Stomach (tissue), 9 donors: Measurements from ENCODE around the gene COL13A1. TPM values are rescaled to one million over a fixed set of nuclear protein-coding genes. Genes with fewer than 3 reads are reported as not detected.

ENCODE experiments used
- DNase-seq, 2 donors: peaks; one replicate each; pipeline versions ENCODE4 v3.0.0 to v3.0.0-alpha.2; 2013 to 2019
- H3K27ac ChIP-seq, 5 donors: fragments of 200-600 bp in 4 of 5; sonication (generic) in 4 of 5; one replicate each; pipeline ENCODE4 v1.5.1; 2013 to 2019; ENCODE audit warnings: mild to moderate bottlenecking in 1 of 5, moderate library complexity in 1 of 5
- H3K27me3 ChIP-seq, 3 donors: fragments of 200-600 bp; sonication (generic); one replicate each; pipeline ENCODE4 v1.5.1; 2017 to 2019; ENCODE audit warnings: mixed run types in 1 of 3
- H3K36me3 ChIP-seq, 4 donors: fragments of 200-600 bp; sonication (generic); 1 replicate in 3 of 4; 2 replicates in 1 of 4; pipeline ENCODE4 v1.5.1; 2016 to 2019
- H3K4me1 ChIP-seq, 4 donors: fragments of 200-600 bp; sonication (generic); one replicate each; pipeline ENCODE4 v1.5.1; 2016 to 2019
- H3K4me3 ChIP-seq, 4 donors: fragments of 200-600 bp; sonication (generic) in 3 of 4; one replicate each; pipeline ENCODE4 v1.5.1; 2016 to 2019; ENCODE audit warnings: mild to moderate bottlenecking in 1 of 4
- H3K9me3 ChIP-seq, 4 donors: fragments of 200-600 bp; sonication (generic); one replicate each; pipeline ENCODE4 v1.5.1; 2016 to 2019
- EP300 ChIP-seq: sonication (generic); formaldehyde crosslinking; IDR thresholded peaks from one replicate; pipeline ENCODE4 v1.6.1; 2017; ENCODE audit warnings: antibody characterized with exemption
- POLR2A ChIP-seq, 4 donors: fragments of 450-650 bp; IDR thresholded peaks; one replicate each; pipeline ENCODE4 v1.6.1; 2016; ENCODE audit warnings: antibody characterized with exemption in 4 of 4, control low read depth in 2 of 4, mild to moderate bottlenecking in 1 of 4, moderate library complexity in 1 of 4
- POLR2AphosphoS5 ChIP-seq, 3 donors: sonication (generic); formaldehyde crosslinking; IDR thresholded peaks; one replicate each; pipeline ENCODE4 v1.6.1; 2016; ENCODE audit warnings: antibody characterized with exemption in 3 of 3
- WGBS, 5 donors: extraction: QIAGEN DNeasy Blood & Tissue Kit in 3 of 5; methylation state at CpG; one replicate each; pipeline versions ENCODE4 v1.1.5 to v1.1.7; 2013 to 2018; 5-methylcytosine and 5-hydroxymethylcytosine counted together
- intact Hi-C: fragments of 100-400 bp; cut with DNase I; formaldehyde crosslinking; loops from one replicate; pipeline ENCODE4 v1.15.1; 2023; ENCODE audit warnings: low total_unique reads
- polyA plus RNA-seq, 3 donors: library from polyadenylated mRNA; stranded (reverse); fragments of 200-250 nt; gene quantifications; one replicate each; pipeline ENCODE4 v1.2.3, GENCODE V29; 2013
- total RNA-seq, 5 donors: library from RNA; depleted of rRNA; stranded (reverse); fragments of >200 nt; gene quantifications; one replicate each; pipeline versions ENCODE4 v1.1.0 to v1.2.3, GENCODE V29; 2014 to 2016
- TF ChIP-seq, protein P1 (sequence below), 7 experiments: fragments of 450-650 bp in 4 of 7; fragments of 200-600 bp in 3 of 7; sonication (generic) in 3 of 7; IDR thresholded peaks; one replicate each; pipeline ENCODE4 v1.5.1; 2016 to 2019; ENCODE audit warnings: antibody characterized with exemption in 7 of 7, control low read depth in 2 of 7, mild to moderate bottlenecking in 1 of 7
- donor health status: healthy with polysubstance abuse.
- donor health status: Bipolar disorder and iron deficiency.
- donor health status: healthy.

The COL13A1 gene
- total and polyA plus RNA-seq, 8 donors, result 0.58 to 9.9 (median 6.9) TPM

DNA sequence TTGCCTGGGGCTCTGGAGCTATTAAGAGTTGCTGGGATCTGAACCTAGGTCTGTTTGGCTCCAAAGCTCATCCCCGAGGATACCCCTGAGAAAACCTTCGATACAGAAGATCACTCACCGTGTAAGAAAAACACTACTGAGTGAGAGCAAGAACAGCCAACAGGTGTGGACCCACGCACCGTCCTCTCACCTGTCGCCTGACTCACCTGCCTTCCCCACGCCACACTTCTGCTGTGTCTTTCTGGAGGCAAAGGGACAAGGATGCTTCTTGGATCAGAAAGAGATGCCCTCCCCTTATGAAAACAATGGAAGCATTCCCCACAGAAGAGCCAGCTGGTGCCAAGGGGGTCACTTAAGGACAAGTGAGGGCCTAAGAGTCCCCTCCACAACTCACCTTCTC, 46.7 kb downstream of the COL13A1 start:
- 87 to 100% (median 89%) methylated on average over 7 of the region's 7 CpGs for WGBS, 5 donors
- Histone ChIP-seq H3K4me1 (peaks cover 4 to 52% (median 15%) of the 10 kb centered on the region in 4 donors), H3K9me3 (no peaks in the 10 kb centered on the region), H3K27me3 (peaks cover 0 to 32% (median 19%) of the 10 kb centered on the region in 3 donors), H3K4me3 (no peak overlapping the region), H3K27ac (no peak overlapping the region), H3K36me3 (no peaks in the 10 kb centered on the region)
- intact Hi-C loops, result no loop called here
- no peak for DNase-seq
- TF ChIP-seq POLR2AphosphoS5 (IDR thresholded peaks at IDR 0.05) (no peak), POLR2A (IDR thresholded peaks at IDR 0.05) (no peak), EP300 (no peak)
- TF ChIP-seq, protein P1, sequence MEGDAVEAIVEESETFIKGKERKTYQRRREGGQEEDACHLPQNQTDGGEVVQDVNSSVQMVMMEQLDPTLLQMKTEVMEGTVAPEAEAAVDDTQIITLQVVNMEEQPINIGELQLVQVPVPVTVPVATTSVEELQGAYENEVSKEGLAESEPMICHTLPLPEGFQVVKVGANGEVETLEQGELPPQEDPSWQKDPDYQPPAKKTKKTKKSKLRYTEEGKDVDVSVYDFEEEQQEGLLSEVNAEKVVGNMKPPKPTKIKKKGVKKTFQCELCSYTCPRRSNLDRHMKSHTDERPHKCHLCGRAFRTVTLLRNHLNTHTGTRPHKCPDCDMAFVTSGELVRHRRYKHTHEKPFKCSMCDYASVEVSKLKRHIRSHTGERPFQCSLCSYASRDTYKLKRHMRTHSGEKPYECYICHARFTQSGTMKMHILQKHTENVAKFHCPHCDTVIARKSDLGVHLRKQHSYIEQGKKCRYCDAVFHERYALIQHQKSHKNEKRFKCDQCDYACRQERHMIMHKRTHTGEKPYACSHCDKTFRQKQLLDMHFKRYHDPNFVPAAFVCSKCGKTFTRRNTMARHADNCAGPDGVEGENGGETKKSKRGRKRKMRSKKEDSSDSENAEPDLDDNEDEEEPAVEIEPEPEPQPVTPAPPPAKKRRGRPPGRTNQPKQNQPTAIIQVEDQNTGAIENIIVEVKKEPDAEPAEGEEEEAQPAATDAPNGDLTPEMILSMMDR (IDR thresholded peaks at IDR 0.05), result no peak

DNA sequence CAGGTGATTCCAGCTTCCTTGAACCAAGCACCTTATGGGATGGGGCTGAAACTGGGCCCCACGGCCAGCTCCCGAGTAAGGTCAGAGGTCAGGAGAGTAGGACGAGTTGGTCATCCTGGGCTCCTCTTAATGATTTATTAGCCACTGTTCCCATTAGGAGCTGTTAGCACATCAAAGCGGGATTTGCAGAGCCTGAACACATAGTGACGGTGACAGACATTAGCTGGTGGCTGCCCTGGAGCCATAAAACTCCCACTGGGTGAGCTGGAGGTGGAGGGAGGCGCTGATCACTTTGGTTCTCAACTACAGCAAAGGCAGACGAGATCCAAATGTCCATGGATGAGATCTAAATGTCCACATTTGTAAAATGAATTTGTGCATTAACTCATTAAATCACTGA, 48.1 kb downstream of the COL13A1 start:
- peaks cover 0 to 32% (median 19%) of the 10 kb centered on the region in 3 donors for H3K27me3 ChIP-seq
- intact Hi-C loops, result no loop called here
- H3K4me3 ChIP-seq, result no peak overlapping the region
- TF ChIP-seq POLR2AphosphoS5 (IDR thresholded peaks at IDR 0.05) (no peak), EP300 (no peak), POLR2A (IDR thresholded peaks at IDR 0.05) (no peak)
- TF ChIP-seq, protein P1 (IDR thresholded peaks at IDR 0.05), result no peak
- peaks cover 4 to 59% (median 15%) of the 10 kb centered on the region in 4 donors for H3K4me1 ChIP-seq
- no peak for DNase-seq
- H3K9me3 ChIP-seq, result no peaks in the 10 kb centered on the region
- no peaks in the 10 kb centered on the region for H3K36me3 ChIP-seq
- H3K27ac ChIP-seq, result no peak overlapping the region
- WGBS, 5 donors, result 62 to 76% (median 65%) methylated on average over 7 of the region's 7 CpGs

DNA sequence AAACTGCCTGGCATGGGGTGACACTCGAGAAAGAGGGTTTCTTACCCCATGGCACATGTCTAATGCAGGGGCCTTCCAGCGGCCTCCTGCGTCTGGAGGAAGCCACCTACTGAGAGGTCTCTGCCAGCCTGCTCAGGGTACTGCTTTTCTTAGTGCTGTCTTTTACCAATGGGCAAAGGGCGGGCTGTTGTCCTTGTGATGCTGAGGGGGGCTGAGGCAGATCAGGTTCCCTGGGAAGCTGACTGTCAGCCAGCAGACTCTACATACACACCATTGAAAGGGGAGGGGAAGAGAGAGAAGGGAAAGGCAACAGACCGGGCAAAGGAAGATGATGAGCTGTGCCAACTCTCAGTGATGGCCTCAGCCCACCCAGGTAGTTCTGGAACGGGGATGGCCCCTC, 48.7 kb downstream of the COL13A1 start:
- Histone ChIP-seq H3K27me3 (peaks cover 0 to 29% (median 19%) of the 10 kb centered on the region in 3 donors), H3K4me1 (peaks cover 4 to 62% (median 17%) of the 10 kb centered on the region in 4 donors), H3K27ac (no peak overlapping the region), H3K36me3 (no peaks in the 10 kb centered on the region), H3K4me3 (no peak overlapping the region), H3K9me3 (no peaks in the 10 kb centered on the region)
- 60 to 79% (median 62%) methylated on average over 5 to 6 of the region's 6 CpGs for WGBS, 5 donors
- TF ChIP-seq EP300, result no peak
- TF ChIP-seq, protein P1 (IDR thresholded peaks at IDR 0.05), result no peak
- intact Hi-C loops, result no loop called here
- DNase-seq, result no peak

DNA sequence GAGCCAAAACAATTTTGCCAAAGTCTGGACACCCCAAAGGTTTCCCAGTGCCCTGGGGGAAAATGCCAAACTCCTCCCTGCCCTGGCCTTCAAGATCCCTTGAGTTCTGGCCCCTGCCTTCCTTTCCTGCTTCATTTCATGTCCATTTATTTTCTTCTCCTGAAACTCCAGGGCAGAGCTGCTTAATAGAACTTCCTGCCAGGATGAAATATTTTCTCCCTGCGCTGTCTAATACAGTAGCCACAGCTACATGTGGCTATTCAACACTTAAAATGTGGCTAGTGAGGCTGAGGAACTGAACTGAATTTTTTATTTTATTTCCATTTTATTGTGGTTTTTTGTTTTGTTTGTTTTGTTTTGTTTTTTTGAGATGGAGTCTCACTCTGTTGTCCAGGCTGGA, 49.6 kb downstream of the COL13A1 start:
- Histone ChIP-seq H3K27me3 (peaks cover 0 to 21% (median 14%) of the 10 kb centered on the region in 3 donors), H3K36me3 (no peaks in the 10 kb centered on the region), H3K9me3 (no peaks in the 10 kb centered on the region), H3K4me1 (peaks cover under 1 to 60% (median 11%) of the 10 kb centered on the region in 4 donors), H3K4me3 (no peak overlapping the region), H3K27ac (peak overlapping the region in 1 of 5 donors; percentile 42)
- DNase-seq, result no peak
- no peak for TF ChIP-seq EP300
- TF ChIP-seq, protein P1 (IDR thresholded peaks at IDR 0.05), result no peak
- no peak for TF ChIP-seq POLR2A (IDR thresholded peaks at IDR 0.05)
- TF ChIP-seq POLR2AphosphoS5 (IDR thresholded peaks at IDR 0.05), result no peak
- 87 to 100% (median 91%) methylated on average over 1 of the region's 1 CpG for WGBS, 5 donors
- intact Hi-C loops, result no loop called here
